Activated B cell treated with CpG ODN at 0.5 μM for 24 hours (primary cell): ENCODE data around the gene UBE4A. TPM values are rescaled to one million over a fixed set of nuclear protein-coding genes. Genes with fewer than 3 reads are reported as not detected.

Experiments used
- ATAC-seq: fragments of 200-7000 bp; cut with Tn5 transposase; one replicate; pipeline ENCODE4 v1.10.0; 2021; ENCODE audit warnings: low read depth, mild to moderate bottlenecking, moderate library complexity
- CTCF ChIA-PET: fragments of 350-600 bp; sonication (Branson Sonifier 250); formaldehyde crosslinking; loops from one replicate; lab custom pipeline; 2021; ENCODE audit warnings: antibody characterized with exemption; lab: Charles Lee
- POLR2A ChIA-PET: fragments of 350-600 bp; sonication (Branson Sonifier 250); formaldehyde crosslinking; loops from one replicate; lab custom pipeline; 2021; ENCODE audit warnings: antibody characterized with exemption; lab: Charles Lee
- DNase-seq: peaks from one replicate; pipeline ENCODE4 v3.0.0; 2022
- H3K27ac Mint-ChIP-seq: one replicate; pipeline ENCODE4 v1.8.0; 2020; ENCODE audit warnings: mixed read lengths
- H3K27me3 Mint-ChIP-seq: one replicate; pipeline ENCODE4 v1.8.0; 2021; ENCODE audit warnings: mixed read lengths
- H3K36me3 Mint-ChIP-seq: one replicate; pipeline ENCODE4 v1.8.0; 2021; ENCODE audit warnings: low read depth, mixed read lengths
- H3K4me1 Mint-ChIP-seq: one replicate; pipeline ENCODE4 v1.8.0; 2021; ENCODE audit warnings: mixed read lengths
- H3K4me3 Mint-ChIP-seq: one replicate; pipeline ENCODE4 v1.8.0; 2020; ENCODE audit warnings: mild to moderate bottlenecking, mixed read lengths
- H3K9me3 Mint-ChIP-seq: one replicate; pipeline ENCODE4 v1.8.0; 2020; ENCODE audit warnings: mixed read lengths
- CTCF ChIP-seq: fragments of 200-600 bp; IDR thresholded peaks from one replicate; pipeline ENCODE4 v1.8.0; 2022; ENCODE audit warnings: antibody characterized with exemption, mild to moderate bottlenecking
- intact Hi-C: fragments of 100-400 bp; cut with micrococcal nuclease; formaldehyde crosslinking; loops from one replicate; pipeline ENCODE4 v1.15.1; 2024
- total RNA-seq: library from RNA; stranded (reverse); gene quantifications from 2 replicates; pipeline ENCODE4 v1.2.3, GENCODE V29; 2022

UBE4A gene
- total RNA-seq, 1 donor from 2014 or later: 34.2 TPM

DNA sequence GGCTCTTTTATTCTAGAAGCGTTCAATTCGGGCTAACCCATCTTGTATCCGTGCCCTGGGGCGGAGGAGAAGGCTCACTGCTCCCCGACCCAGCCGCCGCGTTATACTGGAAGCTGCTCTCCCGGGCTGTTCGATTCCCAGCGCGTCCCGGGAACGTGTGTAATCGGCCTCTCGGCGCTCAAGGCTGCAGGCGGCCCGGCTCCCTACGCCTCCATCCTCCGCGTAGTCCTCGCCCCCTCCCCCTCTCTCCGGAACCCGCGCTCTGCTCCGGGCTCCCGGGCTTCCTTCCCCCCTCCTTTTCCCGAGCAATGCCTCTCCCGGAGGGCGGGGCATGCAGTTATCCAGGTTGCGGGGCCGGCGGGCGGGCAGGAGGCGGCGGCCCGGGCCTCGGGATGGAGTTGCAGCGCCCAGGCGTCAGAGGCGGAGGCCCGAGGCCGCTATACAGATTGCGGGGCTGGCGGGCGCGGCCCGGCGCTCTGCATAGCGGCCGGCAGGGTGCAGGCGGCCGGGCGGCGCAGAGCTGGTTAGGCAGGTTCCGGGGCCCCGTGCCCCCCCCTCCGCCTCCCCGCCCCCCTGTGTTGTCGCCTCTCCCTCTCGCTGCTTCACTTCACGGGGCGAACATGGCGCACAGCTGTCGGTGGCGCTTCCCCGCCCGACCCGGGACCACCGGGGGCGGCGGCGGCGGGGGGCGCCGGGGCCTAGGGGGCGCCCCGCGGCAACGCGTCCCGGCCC lies 76.7 kb downstream of the UBE4A start, which contains the start of gene KMT2A:
KMT2A (plus strand) TSS at position 600 of the 732 bp plus-strand sequence; CDS start at position 621, 21 bp downstream.
- Mint-ChIP-seq H3K27ac (peak within 1 kb of the TSS; percentile 94), H3K4me1 (peaks cover 37% of the 10 kb centered on the region)

GRCh38 chr11:118436639-118437207 lies 77.3 kb downstream of the UBE4A start:
- ChIA-PET CTCF (interaction anchor here (1.0 kb wide), 1 partner anchor 52 kb away, joined by 3 read pairs; no protein-coding TSS in a partner anchor), POLR2A (interaction anchor here (0.7 to 3.0 kb wide), 12 partner anchors 9 to 582 kb away, joined by 3 to 30 read pairs (median 8); partner anchors contain the start of genes ARCN1, ATP5MG, TRAPPC4 and UBE4A)
- H3K4me3 Mint-ChIP-seq: peak overlapping the region; percentile 94
- peak overlapping the region; percentile 94 for H3K27ac Mint-ChIP-seq
- no peak for TF ChIP-seq CTCF
- intact Hi-C loops: loop anchor here (1.0 to 10.0 kb wide), 6 partner anchors 35 to 1202 kb away; partner anchors contain the start of genes ARCN1, ATP5MG, CBL and DDX6
- peaks cover 43% of the 10 kb centered on the region for H3K4me1 Mint-ChIP-seq
- ATAC-seq (peak; percentile 4), DNase-seq (no peak)
- H3K9me3 Mint-ChIP-seq: no peaks in the 10 kb centered on the region
- peaks cover 30% of the 10 kb centered on the region for H3K36me3 Mint-ChIP-seq
- no peaks in the 10 kb centered on the region for H3K27me3 Mint-ChIP-seq

More for the DNA sequence above, 76.7 kb downstream of the UBE4A start, which contains the start of gene KMT2A:
- Mint-ChIP-seq H3K4me3 (peak within 1 kb of the TSS; percentile 94), H3K27me3 (no peaks in the 10 kb centered on the region), H3K36me3 (peaks cover 26% of the 10 kb centered on the region), H3K9me3 (no peaks in the 10 kb centered on the region)
- DNase-seq: peak; percentile 99
- POLR2A ChIA-PET: interaction anchor here (0.6 to 3.0 kb wide), 21 partner anchors 8 to 771 kb away, joined by 3 to 30 read pairs (median 5); partner anchors contain the start of genes ARCN1, ATP5MG, TRAPPC4 and UBE4A
- no peak for TF ChIP-seq CTCF
- peak; percentile 65 for ATAC-seq
- intact Hi-C loops: loop anchor here (1.0 to 10.0 kb wide), 6 partner anchors 35 to 1201 kb away; partner anchors contain the start of genes ARCN1, ATP5MG, CBL and DDX6
- CTCF ChIA-PET: interaction anchor here (1.0 to 1.1 kb wide), 2 partner anchors 34 to 52 kb away, joined by 3 to 5 read pairs; partner anchors contain the start of gene ATP5MG

GRCh38 chr11:118437208-118438125 lies 78.1 kb downstream of the UBE4A start:
- Mint-ChIP-seq H3K9me3 (no peaks in the 10 kb centered on the region), H3K4me1 (peaks cover 51% of the 10 kb centered on the region), H3K36me3 (peaks cover 37% of the 10 kb centered on the region), H3K4me3 (peak overlapping the region; percentile 94), H3K27ac (peak overlapping the region; percentile 94), H3K27me3 (no peaks in the 10 kb centered on the region)
- no peak for TF ChIP-seq CTCF
- POLR2A ChIA-PET: interaction anchor here (1.0 kb wide), 1 partner anchor 78 kb away, joined by 3 read pairs; the partner anchor contains the start of gene UBE4A
- DNase-seq: peak; percentile 29
- intact Hi-C loops: loop anchor here (1.0 to 10.0 kb wide), 7 partner anchors 11 to 1203 kb away; partner anchors contain the start of genes ARCN1, CBL, DDX6 and PCSK7
- ATAC-seq: no peak
- CTCF ChIA-PET: no interaction called here

GRCh38 chr11:118438314-118438931 lies 79.0 kb downstream of the UBE4A start:
- POLR2A ChIA-PET: interaction anchor here (0.5 to 1.0 kb wide), 2 partner anchors 14 to 79 kb away, joined by 3 read pairs; partner anchors contain the start of gene UBE4A
- peak; percentile 27 for ATAC-seq
- Mint-ChIP-seq H3K4me3 (peak overlapping the region; percentile 94), H3K27me3 (no peaks in the 10 kb centered on the region), H3K27ac (peak overlapping the region; percentile 94), H3K36me3 (peaks cover 37% of the 10 kb centered on the region), H3K9me3 (no peaks in the 10 kb centered on the region), H3K4me1 (peaks cover 60% of the 10 kb centered on the region)
- TF ChIP-seq CTCF: no peak
- intact Hi-C loops: loop anchor here (1.0 to 10.0 kb wide), 7 partner anchors 10 to 1204 kb away; partner anchors contain the start of genes ARCN1, CBL, DDX6 and PCSK7
- CTCF ChIA-PET: interaction anchor here (1.2 kb wide), 1 partner anchor 50 kb away, joined by 3 read pairs; no protein-coding TSS in a partner anchor
- DNase-seq: peak; percentile 27
